ENCODE data around the gene PPP2R1A.
"Not testable (repeated sequence)": the region's sequence is repeated elsewhere in the genome, so short reads cannot be mapped to it uniquely, and the experiment has no call there.

The PPP2R1A gene

GRCh38 chr19:52191389-52191788, 1.5 kb downstream of the PPP2R1A start:
- H3K4me3 Mint-ChIP-seq = peak overlapping the region; percentile 96
- no peaks in the 10 kb centered on the region for H3K9me3 Mint-ChIP-seq
- H3K36me3 Mint-ChIP-seq (ENCODE audit: low read depth) = peaks cover 46% of the 10 kb centered on the region
- H3K27me3 Mint-ChIP-seq = no peaks in the 10 kb centered on the region
- peak overlapping the region; percentile 99 for H3K27ac Mint-ChIP-seq
- peaks cover 59% of the 10 kb centered on the region for H3K4me1 Mint-ChIP-seq (ENCODE audit: low read depth)

GRCh38 chr19:52191951-52192350, 2.1 kb downstream of the PPP2R1A start:
- Mint-ChIP-seq H3K36me3 (ENCODE audit: low read depth) (peaks cover 49% of the 10 kb centered on the region), H3K4me3 (peak overlapping the region; percentile 96), H3K27ac (peak overlapping the region; percentile 49), H3K27me3 (no peaks in the 10 kb centered on the region), H3K9me3 (no peaks in the 10 kb centered on the region), H3K4me1 (ENCODE audit: low read depth) (peaks cover 59% of the 10 kb centered on the region)

GRCh38 chr19:52196256-52196967, 6.6 kb downstream of the PPP2R1A start:
- no peaks in the 10 kb centered on the region for H3K9me3 Mint-ChIP-seq
- H3K27ac Mint-ChIP-seq = no peak overlapping the region
- H3K27me3 Mint-ChIP-seq = no peaks in the 10 kb centered on the region
- H3K4me1 Mint-ChIP-seq (ENCODE audit: low read depth) = peaks cover 58% of the 10 kb centered on the region
- no peak overlapping the region for H3K4me3 Mint-ChIP-seq
- H3K36me3 Mint-ChIP-seq (ENCODE audit: low read depth) = peaks cover 77% of the 10 kb centered on the region

GRCh38 chr19:52197964-52198363, 8.1 kb downstream of the PPP2R1A start:
- peaks cover 78% of the 10 kb centered on the region for H3K36me3 Mint-ChIP-seq (ENCODE audit: low read depth)
- H3K9me3 Mint-ChIP-seq = no peaks in the 10 kb centered on the region

GRCh38 chr19:52198678-52199077, 8.8 kb downstream of the PPP2R1A start:
- Mint-ChIP-seq H3K4me3 (no peak overlapping the region), H3K9me3 (no peaks in the 10 kb centered on the region), H3K27me3 (no peaks in the 10 kb centered on the region), H3K27ac (no peak overlapping the region), H3K4me1 (ENCODE audit: low read depth) (peaks cover 39% of the 10 kb centered on the region), H3K36me3 (ENCODE audit: low read depth) (peaks cover 80% of the 10 kb centered on the region)

More at GRCh38 chr19:52197964-52198363, 8.1 kb downstream of the PPP2R1A start:
- Mint-ChIP-seq H3K4me1 (ENCODE audit: low read depth) (peaks cover 44% of the 10 kb centered on the region), H3K27me3 (no peaks in the 10 kb centered on the region), H3K4me3 (no peak overlapping the region), H3K27ac (no peak overlapping the region)

GRCh38 chr19:52200044-52200443, 10.2 kb downstream of the PPP2R1A start:
- H3K27me3 Mint-ChIP-seq = no peaks in the 10 kb centered on the region
- peaks cover 34% of the 10 kb centered on the region for H3K4me1 Mint-ChIP-seq (ENCODE audit: low read depth)
- H3K9me3 Mint-ChIP-seq = no peaks in the 10 kb centered on the region
- H3K4me3 Mint-ChIP-seq = no peak overlapping the region
- H3K27ac Mint-ChIP-seq = no peak overlapping the region
- H3K36me3 Mint-ChIP-seq (ENCODE audit: low read depth) = peaks cover 81% of the 10 kb centered on the region

GRCh38 chr19:52200755-52201391, 11.0 kb downstream of the PPP2R1A start:
- not testable (repeated sequence) for H3K9me3 Mint-ChIP-seq, H3K27ac Mint-ChIP-seq, H3K27me3 Mint-ChIP-seq, H3K4me3 Mint-ChIP-seq
- Mint-ChIP-seq H3K36me3 (ENCODE audit: low read depth) (peaks cover 81% of the 10 kb centered on the region), H3K4me1 (ENCODE audit: low read depth) (peaks cover 31% of the 10 kb centered on the region)

GRCh38 chr19:52206481-52206880, 16.6 kb downstream of the PPP2R1A start:
- H3K36me3 Mint-ChIP-seq (ENCODE audit: low read depth) = peaks cover 84% of the 10 kb centered on the region
- H3K4me1 Mint-ChIP-seq (ENCODE audit: low read depth) = peaks cover 12% of the 10 kb centered on the region
- H3K4me3 Mint-ChIP-seq = no peak overlapping the region
- H3K27me3 Mint-ChIP-seq = no peaks in the 10 kb centered on the region
- H3K27ac Mint-ChIP-seq = no peak overlapping the region
- no peaks in the 10 kb centered on the region for H3K9me3 Mint-ChIP-seq

- Mint-ChIP-seq H3K4me3 (no peak overlapping the region), H3K36me3 (ENCODE audit: low read depth) (peaks cover 78% of the 10 kb centered on the region)
These were observed 21.4 kb downstream of the PPP2R1A start for GRCh38 chr19:52211203-52211602.

GRCh38 chr19:52211926-52212571, 22.2 kb downstream of the PPP2R1A start:
- Mint-ChIP-seq H3K36me3 (ENCODE audit: low read depth) (peaks cover 77% of the 10 kb centered on the region), H3K4me1 (ENCODE audit: low read depth) (no peaks in the 10 kb centered on the region), H3K27me3 (no peaks in the 10 kb centered on the region), H3K27ac (no peak overlapping the region), H3K4me3 (no peak overlapping the region), H3K9me3 (no peaks in the 10 kb centered on the region)

More at GRCh38 chr19:52211203-52211602, 21.4 kb downstream of the PPP2R1A start:
- no peaks in the 10 kb centered on the region for H3K4me1 Mint-ChIP-seq (ENCODE audit: low read depth)
- no peaks in the 10 kb centered on the region for H3K9me3 Mint-ChIP-seq
- no peak overlapping the region for H3K27ac Mint-ChIP-seq
- H3K27me3 Mint-ChIP-seq = no peaks in the 10 kb centered on the region

- H3K27ac Mint-ChIP-seq = peak overlapping the region; percentile 63
- H3K9me3 Mint-ChIP-seq = no peaks in the 10 kb centered on the region
- H3K36me3 Mint-ChIP-seq (ENCODE audit: low read depth) = peaks cover 78% of the 10 kb centered on the region
- no peak overlapping the region for H3K4me3 Mint-ChIP-seq
- no peaks in the 10 kb centered on the region for H3K27me3 Mint-ChIP-seq
- no peaks in the 10 kb centered on the region for H3K4me1 Mint-ChIP-seq (ENCODE audit: low read depth)
These were observed 22.9 kb downstream of the PPP2R1A start for GRCh38 chr19:52212572-52213255.

- Mint-ChIP-seq H3K36me3 (ENCODE audit: low read depth) (peaks cover 83% of the 10 kb centered on the region), H3K4me3 (no peak overlapping the region), H3K27me3 (no peaks in the 10 kb centered on the region), H3K4me1 (ENCODE audit: low read depth) (no peaks in the 10 kb centered on the region), H3K9me3 (no peaks in the 10 kb centered on the region), H3K27ac (no peak overlapping the region)
These were observed 24.4 kb downstream of the PPP2R1A start for GRCh38 chr19:52214241-52214640.

- H3K4me3 Mint-ChIP-seq = no peak overlapping the region
- no peaks in the 10 kb centered on the region for H3K27me3 Mint-ChIP-seq
- no peak overlapping the region for H3K27ac Mint-ChIP-seq
- H3K9me3 Mint-ChIP-seq = no peaks in the 10 kb centered on the region
- H3K36me3 Mint-ChIP-seq (ENCODE audit: low read depth) = peaks cover 85% of the 10 kb centered on the region
- no peaks in the 10 kb centered on the region for H3K4me1 Mint-ChIP-seq (ENCODE audit: low read depth)
These were observed 26.5 kb downstream of the PPP2R1A start for GRCh38 chr19:52216401-52216800.

GRCh38 chr19:52217576-52217975, 27.7 kb downstream of the PPP2R1A start:
- Mint-ChIP-seq H3K27me3 (no peaks in the 10 kb centered on the region), H3K27ac (peak overlapping the region; percentile 0), H3K4me1 (ENCODE audit: low read depth) (no peaks in the 10 kb centered on the region), H3K9me3 (no peaks in the 10 kb centered on the region), H3K4me3 (no peak overlapping the region), H3K36me3 (ENCODE audit: low read depth) (peaks cover 82% of the 10 kb centered on the region)

GRCh38 chr19:52219611-52220010, 29.8 kb downstream of the PPP2R1A start:
- Mint-ChIP-seq H3K36me3 (ENCODE audit: low read depth) (peaks cover 85% of the 10 kb centered on the region), H3K4me1 (ENCODE audit: low read depth) (no peaks in the 10 kb centered on the region), H3K27ac (no peak overlapping the region), H3K9me3 (no peaks in the 10 kb centered on the region), H3K4me3 (no peak overlapping the region), H3K27me3 (no peaks in the 10 kb centered on the region)
